HG03442 (cell line): ENCODE measurements around the gene ANKRD44.
A peak's percentile ranks its signal among the peaks of the same experiment; 100 is the strongest.
"Not testable (repeated sequence)": the region's sequence is repeated elsewhere in the genome, so short reads cannot be mapped to it uniquely, and the experiment has no call there.

Source experiments
- ATAC-seq: cut with Tn5 transposase; IDR thresholded peaks from one replicate; pipeline ENCODE4 v1.9.1; 2021; ENCODE audit warnings: mild to moderate bottlenecking, moderate library complexity; ENCODE audit not compliant: unreplicated experiment

ANKRD44 gene

DNA sequence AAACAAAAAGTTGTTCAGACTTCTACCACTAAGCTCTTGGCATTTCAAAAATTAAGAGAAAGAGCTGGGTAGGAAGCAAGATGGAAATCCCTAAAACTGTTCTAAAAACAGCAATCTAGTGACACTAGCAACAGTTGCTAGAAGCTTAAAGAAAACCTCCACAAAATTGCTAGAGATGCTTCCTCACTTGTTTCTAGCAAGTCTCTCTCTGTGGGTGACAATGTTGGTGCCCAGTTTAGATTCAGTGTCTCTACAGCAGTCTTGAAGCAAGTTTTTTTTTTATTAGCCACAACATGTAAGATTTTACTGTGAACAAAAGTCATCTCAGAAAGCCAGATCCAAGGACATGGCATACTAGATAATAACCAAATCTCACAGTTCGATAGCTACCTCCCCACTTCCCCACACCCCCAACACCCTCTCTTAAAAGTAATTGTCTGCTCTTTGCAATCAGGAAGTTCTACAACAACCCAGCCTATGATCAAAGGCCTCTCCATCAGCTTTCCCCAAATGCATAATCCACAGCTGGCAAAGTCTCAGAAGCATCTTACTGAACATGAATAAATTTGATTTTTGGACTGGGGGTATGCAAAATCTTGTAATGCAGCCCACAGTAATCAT is 70.0 kb downstream of the ANKRD44 start:
- ATAC-seq, result no peak

GRCh38 chr2:197240018-197240417 is 70.6 kb downstream of the ANKRD44 start:
- not testable (repeated sequence) for ATAC-seq

GRCh38 chr2:197239434-197239833 is 71.1 kb downstream of the ANKRD44 start:
- ATAC-seq, result peak; percentile 69

DNA sequence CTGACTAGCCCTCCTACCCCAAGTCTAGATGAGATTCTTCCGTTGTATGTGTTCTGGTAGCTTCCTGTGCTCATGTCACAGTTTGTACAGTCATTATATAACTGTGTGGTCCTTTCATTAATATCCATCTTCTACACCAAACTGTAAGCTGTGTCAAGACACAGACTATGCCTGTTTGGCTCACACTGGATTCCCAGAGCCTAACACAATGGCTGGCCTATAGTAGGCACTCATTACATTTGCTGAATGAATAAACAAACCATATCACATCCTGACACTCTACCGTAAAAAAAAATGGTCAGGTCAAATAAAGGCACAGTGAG is 72.6 kb downstream of the ANKRD44 start:
- peak; percentile 63 for ATAC-seq

DNA sequence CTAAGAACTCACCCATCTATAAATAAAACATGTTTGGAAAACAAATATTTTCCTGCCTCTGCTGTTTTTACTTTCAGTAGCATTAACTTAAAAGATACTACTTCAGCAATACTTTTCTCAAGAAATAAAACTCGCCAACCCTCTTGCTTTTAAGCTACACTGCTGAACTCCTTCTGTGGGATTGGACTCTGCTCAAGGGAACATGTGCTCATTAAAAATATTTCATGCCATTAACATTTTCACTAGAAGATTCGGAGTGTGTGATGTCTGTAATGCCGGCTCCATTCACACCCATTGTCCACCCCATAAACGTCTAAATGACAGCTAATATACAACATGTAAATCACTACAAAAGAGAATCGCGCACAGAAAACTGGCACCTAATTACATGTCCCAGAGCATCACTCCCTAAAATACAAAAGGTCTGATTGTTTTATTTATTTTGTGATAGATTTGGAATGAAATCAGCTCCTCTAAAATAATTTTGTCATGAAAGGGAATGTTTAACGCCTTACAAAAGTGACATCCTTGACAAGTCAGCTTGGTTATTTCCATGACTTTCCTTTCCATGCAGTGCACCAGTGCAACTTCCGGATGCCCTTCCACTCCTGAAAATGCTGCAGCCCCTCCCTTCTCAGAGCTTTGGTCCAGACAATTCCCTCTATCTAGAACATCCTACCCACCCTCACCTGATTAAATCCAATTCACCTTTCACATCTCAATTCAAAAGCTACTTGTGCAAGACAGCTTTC is 73.1 kb downstream of the ANKRD44 start:
- ATAC-seq, result no peak

DNA sequence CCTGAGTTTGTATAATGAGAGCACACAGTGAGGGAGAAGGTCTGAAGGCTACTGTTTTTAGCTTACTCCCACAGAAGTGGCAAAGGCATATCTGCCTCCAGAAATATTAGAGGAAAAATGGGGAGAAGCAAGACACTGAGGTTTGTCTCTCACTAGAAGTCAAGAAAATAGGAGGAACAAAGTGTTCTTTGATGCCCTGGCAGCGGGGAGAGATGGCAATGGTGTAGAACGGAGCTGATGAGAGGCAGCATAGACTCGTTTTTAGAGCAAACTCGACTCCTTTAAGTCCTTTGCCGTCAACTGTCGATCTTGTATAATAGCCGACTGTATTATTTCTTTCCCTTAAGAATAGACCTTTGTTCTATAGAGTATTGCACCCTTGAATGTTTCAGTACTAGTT is 73.8 kb downstream of the ANKRD44 start:
- ATAC-seq, result no peak

DNA sequence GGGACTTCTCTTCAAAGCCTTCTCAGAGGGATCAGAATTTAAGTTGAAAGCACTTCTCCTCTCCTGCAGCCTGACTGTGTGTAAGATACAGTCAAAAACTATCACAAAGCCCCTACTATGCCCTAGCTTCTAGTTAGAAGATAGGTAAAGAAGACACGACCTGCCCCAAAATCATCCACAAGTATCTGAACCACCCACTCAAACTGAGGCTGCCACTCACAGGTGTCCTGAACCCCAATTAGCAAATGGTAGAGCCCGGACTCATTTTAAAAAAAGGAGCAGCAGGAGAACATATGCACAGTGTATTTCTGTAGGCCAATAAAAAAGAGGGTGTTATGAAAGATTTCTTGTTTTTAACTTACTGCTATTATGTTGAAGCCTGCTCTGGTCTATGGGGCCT is 74.4 kb downstream of the ANKRD44 start:
- ATAC-seq, result no peak

DNA sequence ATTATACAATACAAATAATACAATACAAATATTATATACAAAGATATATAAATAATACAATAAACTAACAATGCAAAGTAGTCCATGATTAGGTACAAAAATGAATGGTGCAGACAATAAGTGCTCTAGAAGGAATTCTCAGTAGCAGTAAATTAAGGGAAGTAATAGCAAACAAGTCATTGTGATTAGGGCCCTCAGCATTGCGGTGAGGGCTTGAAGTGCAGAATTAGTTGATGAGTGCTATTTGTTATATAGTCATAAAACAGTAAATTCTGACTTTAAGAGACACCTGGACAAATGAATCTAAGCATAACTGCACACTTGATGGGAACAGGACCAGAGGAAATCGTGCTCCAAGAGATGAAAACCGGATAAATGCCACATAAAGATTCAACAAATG is 74.9 kb downstream of the ANKRD44 start:
- no peak for ATAC-seq

GRCh38 chr2:197234671-197235191 is 75.8 kb downstream of the ANKRD44 start:
- no peak for ATAC-seq

GRCh38 chr2:197233473-197233872 is 77.1 kb downstream of the ANKRD44 start:
- ATAC-seq, result no peak

DNA sequence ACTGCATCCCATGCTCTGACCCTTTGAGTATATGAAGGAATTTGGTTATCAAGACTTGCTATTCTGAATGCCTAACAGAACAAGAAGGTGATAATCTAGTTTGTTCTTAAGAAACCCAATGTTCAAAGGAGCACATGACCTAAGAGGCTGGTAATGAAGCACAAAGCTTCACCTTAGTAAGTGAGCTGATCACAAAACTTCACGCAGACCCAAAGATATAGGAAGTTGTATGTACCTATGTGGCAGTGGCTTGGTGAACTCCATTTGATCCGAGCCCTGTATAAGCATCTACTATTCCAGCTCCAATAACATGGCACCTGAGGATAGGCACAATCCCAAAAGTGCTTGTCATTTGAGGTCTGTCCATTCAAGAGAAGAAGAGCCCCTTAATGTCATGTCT is 78.6 kb downstream of the ANKRD44 start:
- no peak for ATAC-seq

GRCh38 chr2:197229509-197230443 is 80.8 kb downstream of the ANKRD44 start:
- no peak for ATAC-seq

- ATAC-seq, result no peak
These were observed 87.1 kb downstream of the ANKRD44 start for GRCh38 chr2:197223451-197223850.

- ATAC-seq, result no peak
These were observed 90.9 kb downstream of the ANKRD44 start for GRCh38 chr2:197219636-197220035.

DNA sequence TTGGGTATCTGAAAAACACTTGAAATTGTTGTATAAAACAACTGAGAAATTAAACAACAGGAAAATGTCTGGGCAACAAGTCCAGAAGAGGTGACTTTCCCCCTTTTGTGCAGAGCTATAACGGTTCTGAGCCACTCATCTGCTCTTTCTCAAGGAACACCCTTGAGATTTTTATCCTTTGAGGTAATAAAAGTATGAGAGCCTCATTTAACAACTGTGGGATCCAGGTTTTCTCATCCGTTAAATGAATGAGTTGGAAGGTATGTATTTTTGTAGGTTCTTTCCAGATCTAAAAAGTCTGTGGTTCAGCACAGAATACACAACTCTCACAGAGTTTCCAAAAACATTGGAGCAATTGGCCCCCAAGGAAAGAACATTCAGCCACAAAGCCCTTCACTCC is 93.0 kb downstream of the ANKRD44 start:
- no peak for ATAC-seq

GRCh38 chr2:197216361-197216979 is 94.1 kb downstream of the ANKRD44 start:
- ATAC-seq, result peak; percentile 56

DNA sequence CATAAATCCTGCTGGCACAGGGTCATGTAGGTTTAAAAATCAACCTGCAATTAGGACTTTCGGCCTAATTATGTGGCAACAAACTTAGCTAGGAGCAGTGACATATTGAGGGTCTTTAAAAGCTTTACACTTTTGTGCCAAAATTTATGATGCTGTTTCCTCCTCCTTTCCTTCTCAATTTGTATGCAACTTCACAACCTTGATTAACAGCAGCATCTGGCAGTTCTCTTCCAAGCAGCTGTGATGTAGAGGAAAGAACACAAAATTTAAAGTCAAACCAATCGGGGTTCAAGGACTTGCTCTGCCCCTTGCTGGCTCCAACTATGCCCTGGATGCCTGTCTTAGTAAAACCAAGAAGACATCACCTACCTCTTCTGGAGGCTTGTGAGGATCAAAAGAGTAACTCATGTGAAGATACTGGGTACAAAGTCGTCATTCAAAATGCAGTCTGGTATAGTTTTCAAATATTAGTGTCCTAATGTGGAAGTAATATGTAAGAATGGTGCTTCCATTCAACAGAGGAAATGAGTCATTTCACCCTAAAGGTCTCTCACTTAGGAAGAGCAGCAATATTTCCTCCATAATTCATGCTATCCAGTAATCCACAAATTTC is 94.7 kb downstream of the ANKRD44 start:
- peak; percentile 37 for ATAC-seq

- ATAC-seq, result no peak
These were observed 98.0 kb downstream of the ANKRD44 start for GRCh38 chr2:197212344-197213262.

DNA sequence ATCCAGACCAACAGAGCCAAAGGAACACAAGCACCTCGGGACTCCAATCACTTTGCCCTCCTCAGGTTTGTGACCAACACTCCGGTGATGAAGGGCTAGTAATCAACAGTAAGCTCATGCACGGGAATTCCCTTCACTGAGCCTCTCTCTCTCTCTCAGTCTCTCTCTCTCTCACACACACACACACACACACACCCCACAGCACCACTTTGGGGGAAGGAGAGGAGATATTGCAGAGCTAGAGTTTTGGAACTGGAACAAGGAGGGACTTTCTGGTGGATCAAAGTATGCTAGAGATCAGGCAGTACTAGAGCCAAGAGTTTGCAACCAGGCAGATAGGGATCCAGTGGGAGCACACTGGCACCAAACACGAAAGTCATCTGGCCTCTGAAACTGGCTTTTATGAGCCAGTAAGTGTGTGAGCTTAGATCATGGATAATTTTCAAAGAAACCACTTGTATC is 98.7 kb downstream of the ANKRD44 start:
- no peak for ATAC-seq
